Measurements from ENCODE around the gene TMEM30B.
"Not testable (repeated sequence)": the region's sequence is repeated elsewhere in the genome, so short reads cannot be mapped to it uniquely, and the experiment has no call there.

TMEM30B gene

GRCh38 chr14:61266891-61267740, 14.0 kb downstream of the TMEM30B start:
- no peak for DNase-seq

GRCh38 chr14:61266436-61266835, 14.7 kb downstream of the TMEM30B start:
- DNase-seq: no peak

GRCh38 chr14:61264651-61265050, 16.5 kb downstream of the TMEM30B start:
- DNase-seq: no peak

GRCh38 chr14:61264010-61264571, 17.0 kb downstream of the TMEM30B start:
- no peak for DNase-seq

GRCh38 chr14:61262082-61262481, 19.1 kb downstream of the TMEM30B start:
- DNase-seq: no peak

- DNase-seq: no peak
Measured at GRCh38 chr14:61260939-61261776, 20.0 kb downstream of the TMEM30B start.

- no peak for DNase-seq
Measured at GRCh38 chr14:61258985-61259384, 22.2 kb downstream of the TMEM30B start.

- no peak for DNase-seq
Measured at GRCh38 chr14:61257469-61258057, 23.6 kb downstream of the TMEM30B start.

- no peak for DNase-seq
Measured at GRCh38 chr14:61256826-61257468, 24.2 kb downstream of the TMEM30B start.

GRCh38 chr14:61255968-61256367, 25.2 kb downstream of the TMEM30B start:
- DNase-seq: no peak

- DNase-seq: no peak
Measured at GRCh38 chr14:61254808-61255526, 26.2 kb downstream of the TMEM30B start.

GRCh38 chr14:61253064-61253738, 27.9 kb downstream of the TMEM30B start:
- no peak for DNase-seq

- peak in 52 of 58 donors; percentile 2 to 77 (median 40) for DNase-seq
Measured at GRCh38 chr14:61252369-61253063, 28.6 kb downstream of the TMEM30B start.

GRCh38 chr14:61250063-61250462, 31.1 kb downstream of the TMEM30B start:
- no peak for DNase-seq

- DNase-seq: no peak
Measured at GRCh38 chr14:61247935-61248334, 33.2 kb downstream of the TMEM30B start.

- no peak for DNase-seq
Measured at GRCh38 chr14:61246721-61247120, 34.4 kb downstream of the TMEM30B start.

GRCh38 chr14:61244009-61244408, 37.1 kb downstream of the TMEM30B start:
- no peak for DNase-seq

GRCh38 chr14:61240206-61240605, 40.9 kb downstream of the TMEM30B start:
- no peak for DNase-seq

- not testable (repeated sequence) for DNase-seq
Measured at GRCh38 chr14:61239285-61239684, 41.9 kb downstream of the TMEM30B start.

Measured in anterior cingulate cortex (tissue), 58 donors.